HG02943 (cell line): Measurements from ENCODE around the gene RPTOR.

ENCODE experiments used
- ATAC-seq: cut with Tn5 transposase; IDR thresholded peaks from one replicate; pipeline ENCODE4 v1.9.1; 2021; ENCODE audit warnings: mild to moderate bottlenecking, low read depth, moderate library complexity; ENCODE audit not compliant: unreplicated experiment

Gene RPTOR

GRCh38 chr17:80960797-80961452 lies 416.3 kb downstream of the RPTOR start:
- ATAC-seq, result no peak

- ATAC-seq, result no peak
These were observed 417.1 kb downstream of the RPTOR start for GRCh38 chr17:80961541-80962330.

- ATAC-seq, result no peak
These were observed 418.0 kb downstream of the RPTOR start for GRCh38 chr17:80962356-80963329.

DNA sequence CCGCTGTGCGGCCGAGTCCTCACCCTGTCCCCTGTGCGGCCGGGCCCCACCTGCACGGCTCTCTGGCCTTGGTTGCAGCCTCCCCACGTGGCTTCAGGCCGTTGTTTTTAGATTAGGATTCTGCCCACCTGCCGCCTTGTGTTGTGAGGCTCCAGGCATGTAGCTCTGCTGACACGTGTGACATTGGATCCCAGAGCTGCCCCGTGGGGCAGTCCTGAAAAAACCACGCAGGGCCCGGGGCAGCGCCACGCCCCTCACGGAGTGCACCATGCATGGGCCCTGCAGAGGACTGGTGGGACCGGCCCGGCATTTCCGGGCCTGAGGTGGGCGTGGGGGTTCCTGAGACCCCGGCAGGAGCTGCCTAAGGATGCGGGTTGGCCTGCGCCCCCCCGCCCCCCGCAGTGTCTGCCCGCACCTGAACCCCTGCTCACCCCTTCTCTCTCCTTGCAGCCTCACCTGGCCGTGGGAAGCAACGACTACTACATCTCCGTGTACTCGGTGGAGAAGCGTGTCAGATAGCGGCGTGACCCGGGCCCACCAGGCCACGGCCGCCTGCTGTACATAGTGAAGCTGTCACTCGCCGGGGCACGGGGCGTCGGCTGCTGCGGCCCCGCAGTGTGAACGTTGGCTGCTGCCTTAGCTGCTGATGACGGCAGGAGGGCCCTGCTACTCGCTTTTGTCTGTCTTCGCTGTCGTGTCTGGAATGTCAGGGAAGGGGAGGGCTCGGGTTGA lies 419.3 kb downstream of the RPTOR start:
- no peak for ATAC-seq

- ATAC-seq, result no peak
These were observed 419.9 kb downstream of the RPTOR start for GRCh38 chr17:80964544-80964856.

DNA sequence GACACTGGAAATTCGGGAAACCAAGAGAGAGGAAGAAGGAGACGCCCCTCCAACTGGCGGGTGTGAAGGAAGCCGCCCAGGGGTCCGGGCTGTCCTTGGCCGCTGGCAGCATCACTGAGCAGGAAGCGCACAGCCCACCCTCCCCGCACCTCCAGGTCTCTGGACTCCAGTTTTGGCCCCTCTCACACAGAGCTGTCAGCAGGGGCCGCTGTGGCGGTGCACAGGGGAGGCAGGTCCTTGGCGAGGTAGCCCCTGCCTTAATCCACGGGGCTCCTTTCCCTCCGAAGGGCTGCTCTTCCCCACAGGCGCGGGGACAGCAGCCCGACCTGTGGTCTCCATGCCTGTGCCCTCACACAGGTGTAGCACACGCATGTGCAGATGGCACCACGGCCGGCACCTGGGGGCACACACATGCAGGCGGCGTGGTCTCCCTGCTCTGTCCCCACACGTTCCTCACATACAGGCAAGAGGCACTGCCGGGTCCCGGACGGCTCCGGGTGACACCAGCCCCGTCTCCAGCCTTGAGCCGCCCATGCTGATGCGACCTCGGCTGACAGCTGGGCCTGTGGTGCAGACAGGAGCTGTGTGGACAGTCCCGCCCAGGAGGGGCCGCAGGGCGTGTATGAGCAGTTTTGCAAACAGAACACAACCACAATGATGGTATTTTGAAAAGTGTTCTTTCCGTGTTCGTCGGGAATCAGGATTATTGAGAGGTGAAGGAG lies 420.4 kb downstream of the RPTOR start:
- no peak for ATAC-seq

DNA sequence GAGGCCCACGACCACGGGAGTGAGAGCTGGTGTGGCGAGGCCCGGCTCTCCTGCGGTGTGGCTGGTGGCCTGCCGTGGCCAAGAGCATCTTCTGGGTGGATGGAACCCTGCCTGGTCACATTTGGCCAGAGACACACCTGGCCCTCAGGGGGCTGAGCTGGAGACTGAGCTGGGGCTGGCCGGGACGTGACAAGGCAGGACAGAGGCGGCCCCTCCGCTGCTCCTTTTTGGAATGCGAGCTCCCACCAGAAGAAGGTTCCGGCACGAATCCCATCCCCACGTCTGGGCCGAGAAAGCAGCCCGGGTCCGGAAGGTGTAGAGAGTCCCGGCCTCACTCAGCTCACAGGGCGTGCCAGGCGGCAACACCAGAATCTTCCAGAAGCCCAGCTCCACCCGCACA lies 421.0 kb downstream of the RPTOR start:
- no peak for ATAC-seq

DNA sequence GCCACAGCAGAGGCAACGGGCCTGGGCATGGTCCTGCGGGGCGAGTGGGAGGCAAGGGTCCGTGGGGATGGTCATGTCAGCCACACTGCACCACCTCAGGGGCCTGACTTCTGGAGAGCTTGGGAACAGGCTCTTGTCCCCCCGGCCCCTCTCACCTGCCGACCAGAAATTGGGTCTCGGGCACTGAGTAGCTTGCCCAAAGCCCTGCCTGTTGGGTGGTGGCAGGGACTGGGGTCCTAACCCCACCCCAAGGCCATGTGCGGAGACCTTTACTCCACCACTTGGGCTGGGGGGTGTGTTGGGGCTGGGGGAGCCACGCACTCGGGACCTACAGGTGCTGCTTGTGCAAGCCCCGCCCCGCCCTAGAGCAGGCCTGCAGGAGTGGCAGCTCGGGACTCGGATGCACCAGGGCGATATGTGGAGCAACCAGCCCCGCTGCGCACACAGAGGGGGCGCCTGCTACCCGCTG lies 422.8 kb downstream of the RPTOR start:
- ATAC-seq, result no peak

DNA sequence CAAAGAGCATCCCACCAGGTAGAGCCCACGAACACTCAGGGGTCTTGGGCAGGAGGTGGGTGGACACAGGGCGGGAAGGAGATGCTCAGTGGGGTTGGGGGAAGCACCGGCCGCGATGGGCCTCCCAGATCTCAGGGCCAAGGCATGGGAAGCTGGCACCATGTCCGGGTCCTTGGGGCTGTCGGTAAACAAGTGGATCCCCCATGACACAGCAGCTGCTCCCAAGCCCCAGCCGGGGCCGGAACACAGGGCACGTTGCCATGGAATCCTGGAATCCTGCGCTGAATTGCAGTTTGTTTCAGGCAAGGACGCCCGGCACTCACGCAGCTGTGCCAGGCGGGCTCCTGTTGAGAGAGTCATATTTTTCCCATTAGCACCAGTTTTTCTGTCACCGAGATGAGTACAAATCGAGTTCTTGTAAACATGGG lies 424.0 kb downstream of the RPTOR start:
- no peak for ATAC-seq

- ATAC-seq, result no peak
These were observed 424.5 kb downstream of the RPTOR start for GRCh38 chr17:80969030-80969673.

- no peak for ATAC-seq
These were observed 425.0 kb downstream of the RPTOR start for GRCh38 chr17:80969674-80970043.

GRCh38 chr17:80970044-80970761 lies 425.6 kb downstream of the RPTOR start:
- no peak for ATAC-seq

DNA sequence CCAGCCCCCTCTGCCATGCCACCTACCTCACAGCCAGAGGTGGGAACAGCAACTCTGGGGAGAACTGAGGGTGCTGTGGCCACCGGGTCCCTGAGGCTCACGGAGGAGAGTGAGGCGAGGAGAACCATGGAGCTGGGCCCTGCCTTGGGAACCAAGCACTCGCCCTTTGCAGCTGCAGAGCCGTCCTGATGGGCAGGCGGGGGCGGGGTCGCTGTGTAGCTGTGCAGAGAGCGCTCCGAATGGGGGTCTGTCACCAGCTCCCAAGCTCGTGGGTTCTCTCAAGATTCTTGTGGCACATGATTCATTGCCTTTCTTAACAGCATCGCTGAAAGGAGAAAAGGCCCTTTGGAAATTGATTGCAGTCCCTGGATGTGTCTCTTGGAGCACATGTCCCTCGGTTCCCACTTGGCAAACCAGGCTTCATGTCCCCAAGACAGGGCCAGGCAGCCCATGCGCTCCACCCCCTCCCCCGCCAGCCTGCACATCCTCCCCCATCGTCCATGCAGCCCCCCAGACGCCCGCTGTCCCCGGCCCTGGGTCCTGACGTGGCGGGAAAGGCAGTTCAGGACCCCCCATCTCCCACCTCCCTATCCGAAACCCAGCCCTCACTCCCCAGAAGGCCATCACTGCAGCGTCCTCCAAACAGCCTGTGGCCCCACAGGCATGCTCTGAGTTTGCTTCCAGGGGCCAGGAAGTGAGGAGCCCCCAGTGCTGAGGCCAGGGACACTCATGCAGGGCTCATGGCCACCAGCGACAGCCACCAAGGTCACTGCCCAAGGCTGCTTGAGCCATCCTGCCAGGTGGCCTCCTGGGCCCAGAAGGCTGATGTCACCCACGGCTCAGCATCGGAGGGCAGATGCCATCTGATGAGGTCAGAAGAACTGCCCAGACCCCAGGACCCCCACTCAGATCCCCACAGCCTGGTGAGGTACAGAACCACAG lies 426.4 kb downstream of the RPTOR start:
- ATAC-seq, result no peak

GRCh38 chr17:80971704-80972304 lies 427.2 kb downstream of the RPTOR start:
- ATAC-seq, result no peak

DNA sequence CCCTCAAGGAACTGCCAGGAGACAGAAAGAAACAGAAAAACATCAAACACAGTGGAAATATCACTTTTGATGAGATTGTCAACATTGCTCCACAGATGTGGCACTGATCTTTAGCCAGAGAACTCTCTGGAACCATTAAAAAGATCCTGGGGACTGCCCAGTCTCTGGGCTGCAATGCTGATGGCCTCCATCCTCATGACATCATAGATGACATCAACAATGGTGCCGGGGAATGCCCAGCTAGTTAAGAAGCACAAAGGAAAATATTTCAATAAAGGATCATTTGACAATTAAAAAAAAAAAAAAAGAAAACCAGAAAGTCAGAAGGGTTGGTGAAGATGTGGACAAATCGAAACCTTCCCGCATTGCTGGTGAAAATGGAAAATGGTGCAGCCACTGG lies 432.1 kb downstream of the RPTOR start:
- ATAC-seq, result no peak

GRCh38 chr17:80977172-80977571 lies 432.5 kb downstream of the RPTOR start:
- no peak for ATAC-seq
